ENCODE measurements around the gene RHO.
"Not testable (repeated sequence)": the region's sequence is repeated elsewhere in the genome, so short reads cannot be mapped to it uniquely, and the experiment has no call there.

Gene RHO

GRCh38 chr3:129528589-129529100, at the start of gene RHO:
TSS of gene RHO (plus strand) at chr3:129528639. CDS start at chr3:129528734, 95 bp downstream.
- H3K27me3 ChIP-seq (ENCODE audit: insufficient read depth, low read length): no peaks in the 10 kb centered on the region
- no peak within 1 kb of the TSS for H3K4me3 ChIP-seq (ENCODE audit: low read depth, low read length)
- no peak within 1 kb of the TSS for H2AFZ ChIP-seq (ENCODE audit: low read length, unreplicated experiment)
- peaks cover 4% of the 10 kb centered on the region for H3K4me1 ChIP-seq (ENCODE audit: control insufficient read depth, insufficient read depth, low read length, unreplicated experiment)
- H3K79me2 ChIP-seq (ENCODE audit: control insufficient read depth, insufficient read depth, low read length, unreplicated experiment): no peaks in the 10 kb centered on the region
- H3K36me3 ChIP-seq (ENCODE audit: insufficient read depth, low read length): no peaks in the 10 kb centered on the region
- H3K27ac ChIP-seq (ENCODE audit: low read depth, low read length): no peak within 1 kb of the TSS

GRCh38 chr3:129481225-129481765, 47.1 kb upstream of the RHO start:
- not testable (repeated sequence) for H3K79me2 ChIP-seq (ENCODE audit: control insufficient read depth, insufficient read depth, low read length, unreplicated experiment); H2AFZ ChIP-seq (ENCODE audit: low read length, unreplicated experiment); H3K4me3 ChIP-seq (ENCODE audit: low read depth, low read length); H3K27me3 ChIP-seq (ENCODE audit: insufficient read depth, low read length); H3K36me3 ChIP-seq (ENCODE audit: insufficient read depth, low read length)
- Histone ChIP-seq H3K4me1 (ENCODE audit: control insufficient read depth, insufficient read depth, low read length, unreplicated experiment) (peaks cover 30% of the 10 kb centered on the region), H3K27ac (ENCODE audit: low read depth, low read length) (peak overlapping the region; percentile 63)

GRCh38 chr3:129481766-129482332, 46.6 kb upstream of the RHO start:
- Histone ChIP-seq H3K36me3 (ENCODE audit: insufficient read depth, low read length) (0 out of 2 replicates have a peak, but pooled peaks cover 7% of the 10 kb centered on the region), H3K27me3 (ENCODE audit: insufficient read depth, low read length) (no peaks in the 10 kb centered on the region), H3K4me1 (ENCODE audit: control insufficient read depth, insufficient read depth, low read length, unreplicated experiment) (peaks cover 35% of the 10 kb centered on the region), H3K27ac (ENCODE audit: low read depth, low read length) (peak overlapping the region; percentile 63), H3K4me3 (ENCODE audit: low read depth, low read length) (no peak overlapping the region), H3K79me2 (ENCODE audit: control insufficient read depth, insufficient read depth, low read length, unreplicated experiment) (no peaks in the 10 kb centered on the region), H2AFZ (ENCODE audit: low read length, unreplicated experiment) (no peak overlapping the region)

- H3K27ac ChIP-seq (ENCODE audit: low read depth, low read length): peak overlapping the region; percentile 63
- no peaks in the 10 kb centered on the region for H3K27me3 ChIP-seq (ENCODE audit: insufficient read depth, low read length)
- H3K79me2 ChIP-seq (ENCODE audit: control insufficient read depth, insufficient read depth, low read length, unreplicated experiment): no peaks in the 10 kb centered on the region
- no peak overlapping the region for H2AFZ ChIP-seq (ENCODE audit: low read length, unreplicated experiment)
- H3K36me3 ChIP-seq (ENCODE audit: insufficient read depth, low read length): 0 out of 2 replicates have a peak, but pooled peaks cover 7% of the 10 kb centered on the region
- H3K4me1 ChIP-seq (ENCODE audit: control insufficient read depth, insufficient read depth, low read length, unreplicated experiment): peaks cover 44% of the 10 kb centered on the region
- H3K4me3 ChIP-seq (ENCODE audit: low read depth, low read length): no peak overlapping the region
These were observed 45.7 kb upstream of the RHO start for GRCh38 chr3:129482721-129483120.

- no peak overlapping the region for H2AFZ ChIP-seq (ENCODE audit: low read length, unreplicated experiment)
- 0 out of 2 replicates have a peak, but pooled peaks cover 7% of the 10 kb centered on the region for H3K36me3 ChIP-seq (ENCODE audit: insufficient read depth, low read length)
- no peak overlapping the region for H3K27ac ChIP-seq (ENCODE audit: low read depth, low read length)
- H3K27me3 ChIP-seq (ENCODE audit: insufficient read depth, low read length): no peaks in the 10 kb centered on the region
- H3K4me3 ChIP-seq (ENCODE audit: low read depth, low read length): no peak overlapping the region
- H3K4me1 ChIP-seq (ENCODE audit: control insufficient read depth, insufficient read depth, low read length, unreplicated experiment): peaks cover 46% of the 10 kb centered on the region
- no peaks in the 10 kb centered on the region for H3K79me2 ChIP-seq (ENCODE audit: control insufficient read depth, insufficient read depth, low read length, unreplicated experiment)
These were observed 44.6 kb upstream of the RHO start for GRCh38 chr3:129483870-129484269.

- not testable (repeated sequence) for H3K4me3 ChIP-seq (ENCODE audit: low read depth, low read length); H3K79me2 ChIP-seq (ENCODE audit: control insufficient read depth, insufficient read depth, low read length, unreplicated experiment); H2AFZ ChIP-seq (ENCODE audit: low read length, unreplicated experiment); H3K36me3 ChIP-seq (ENCODE audit: insufficient read depth, low read length); H3K27me3 ChIP-seq (ENCODE audit: insufficient read depth, low read length)
- Histone ChIP-seq H3K27ac (ENCODE audit: low read depth, low read length) (peak overlapping the region; percentile 95), H3K4me1 (ENCODE audit: control insufficient read depth, insufficient read depth, low read length, unreplicated experiment) (peaks cover 46% of the 10 kb centered on the region)
These were observed 43.3 kb upstream of the RHO start for GRCh38 chr3:129485146-129485545.

GRCh38 chr3:129485721-129486663, 42.4 kb upstream of the RHO start:
- Histone ChIP-seq H3K79me2 (ENCODE audit: control insufficient read depth, insufficient read depth, low read length, unreplicated experiment) (no peaks in the 10 kb centered on the region), H3K27me3 (ENCODE audit: insufficient read depth, low read length) (no peaks in the 10 kb centered on the region), H3K4me3 (ENCODE audit: low read depth, low read length) (peak overlapping the region; percentile 54; the same call in 1 of the 2 replicates), H3K36me3 (ENCODE audit: insufficient read depth, low read length) (no peaks in the 10 kb centered on the region), H3K4me1 (ENCODE audit: control insufficient read depth, insufficient read depth, low read length, unreplicated experiment) (peaks cover 52% of the 10 kb centered on the region), H2AFZ (ENCODE audit: low read length, unreplicated experiment) (peak overlapping the region; percentile 5), H3K27ac (ENCODE audit: low read depth, low read length) (peak overlapping the region; percentile 95)

GRCh38 chr3:129486664-129487035, 41.8 kb upstream of the RHO start:
- Histone ChIP-seq H3K27ac (ENCODE audit: low read depth, low read length) (peak overlapping the region; percentile 95), H2AFZ (ENCODE audit: low read length, unreplicated experiment) (peak overlapping the region; percentile 5), H3K79me2 (ENCODE audit: control insufficient read depth, insufficient read depth, low read length, unreplicated experiment) (no peaks in the 10 kb centered on the region), H3K27me3 (ENCODE audit: insufficient read depth, low read length) (no peaks in the 10 kb centered on the region), H3K4me3 (ENCODE audit: low read depth, low read length) (peak overlapping the region; percentile 15; the same call in 1 of the 2 replicates), H3K4me1 (ENCODE audit: control insufficient read depth, insufficient read depth, low read length, unreplicated experiment) (peaks cover 49% of the 10 kb centered on the region), H3K36me3 (ENCODE audit: insufficient read depth, low read length) (no peaks in the 10 kb centered on the region)

- no peaks in the 10 kb centered on the region for H3K27me3 ChIP-seq (ENCODE audit: insufficient read depth, low read length)
- no peaks in the 10 kb centered on the region for H3K36me3 ChIP-seq (ENCODE audit: insufficient read depth, low read length)
- no peaks in the 10 kb centered on the region for H3K79me2 ChIP-seq (ENCODE audit: control insufficient read depth, insufficient read depth, low read length, unreplicated experiment)
- peaks cover 42% of the 10 kb centered on the region for H3K4me1 ChIP-seq (ENCODE audit: control insufficient read depth, insufficient read depth, low read length, unreplicated experiment)
- no peak overlapping the region for H2AFZ ChIP-seq (ENCODE audit: low read length, unreplicated experiment)
- no peak overlapping the region for H3K4me3 ChIP-seq (ENCODE audit: low read depth, low read length)
- peak overlapping the region; percentile 95 for H3K27ac ChIP-seq (ENCODE audit: low read depth, low read length)
These were observed 41.1 kb upstream of the RHO start for GRCh38 chr3:129487183-129487867.

- not testable (repeated sequence) for H3K36me3 ChIP-seq (ENCODE audit: insufficient read depth, low read length); H3K79me2 ChIP-seq (ENCODE audit: control insufficient read depth, insufficient read depth, low read length, unreplicated experiment); H2AFZ ChIP-seq (ENCODE audit: low read length, unreplicated experiment); H3K4me3 ChIP-seq (ENCODE audit: low read depth, low read length); H3K27me3 ChIP-seq (ENCODE audit: insufficient read depth, low read length)
- Histone ChIP-seq H3K27ac (ENCODE audit: low read depth, low read length) (peak overlapping the region; percentile 95; the same call in 1 of the 2 replicates), H3K4me1 (ENCODE audit: control insufficient read depth, insufficient read depth, low read length, unreplicated experiment) (peaks cover 39% of the 10 kb centered on the region)
These were observed 40.5 kb upstream of the RHO start for GRCh38 chr3:129487868-129488335.
